Measurements from ENCODE around the gene CWC27.

Gene CWC27

GRCh38 chr5:64958757-64959391 lies 190.1 kb downstream of the CWC27 start:
- CTCF ChIA-PET, result interaction anchor here (0.9 to 2.2 kb wide), 4 partner anchors 10 to 525 kb away, joined by 3 to 12 read pairs (median 6); partner anchors contain the start of gene ADAMTS6
- H3K4me1 ChIP-seq (ENCODE audit: control extremely low read depth in 1 of 4, control insufficient read depth in 4 of 4, insufficient read depth in 4 of 4, low read length in 3 of 4), result no peaks in the 10 kb centered on the region
- H3K4me3 ChIP-seq (ENCODE audit: control insufficient read depth in 1 of 7, extremely low read depth in 1 of 7, insufficient read depth in 4 of 7, low read depth in 2 of 7, low read length in 6 of 7), result no peak overlapping the region
- DNase-seq, result peak; percentile 31 to 65 (median 64)
- no peak overlapping the region for H3K27ac ChIP-seq (ENCODE audit: insufficient read depth in 1 of 2, low read depth in 1 of 2, low read length in 2 of 2, poor library complexity in 1 of 2, severe bottlenecking in 2 of 2)
- no peaks in the 10 kb centered on the region for H3K36me3 ChIP-seq (ENCODE audit: control insufficient read depth in 4 of 4, insufficient read depth in 4 of 4, low read length in 3 of 4)
- H3K9me3 ChIP-seq (ENCODE audit: control extremely low read depth in 1 of 5, control insufficient read depth in 4 of 5, insufficient read depth in 2 of 5, low read depth in 1 of 5, low read length in 4 of 5), result peaks cover 0 to 13% (median 2%) of the 10 kb centered on the region in 5 experiments
- H3K27me3 ChIP-seq (replicated peaks in 2 of 5; ENCODE audit: control insufficient read depth in 4 of 5, insufficient read depth in 5 of 5, low read length in 4 of 5), result no peaks in the 10 kb centered on the region
- POLR2A ChIA-PET, result no interaction called here

GRCh38 chr5:64963278-64963677 lies 194.5 kb downstream of the CWC27 start:
- H3K4me1 ChIP-seq (ENCODE audit: control extremely low read depth in 1 of 4, control insufficient read depth in 4 of 4, insufficient read depth in 4 of 4, low read length in 3 of 4), result no peaks in the 10 kb centered on the region
- no peaks in the 10 kb centered on the region for H3K27me3 ChIP-seq (replicated peaks in 2 of 5; ENCODE audit: control insufficient read depth in 4 of 5, insufficient read depth in 5 of 5, low read length in 4 of 5)
- ChIA-PET CTCF (interaction anchor here (1.4 kb wide), 1 partner anchor 520 kb away, joined by 3 read pairs; no protein-coding TSS in a partner anchor), POLR2A (no interaction called here)
- no peaks in the 10 kb centered on the region for H3K36me3 ChIP-seq (ENCODE audit: control insufficient read depth in 4 of 4, insufficient read depth in 4 of 4, low read length in 3 of 4)
- H3K4me3 ChIP-seq (ENCODE audit: control insufficient read depth in 1 of 7, extremely low read depth in 1 of 7, insufficient read depth in 4 of 7, low read depth in 2 of 7, low read length in 6 of 7), result no peak overlapping the region
- peaks cover 0 to 15% (median 2%) of the 10 kb centered on the region in 5 experiments for H3K9me3 ChIP-seq (ENCODE audit: control extremely low read depth in 1 of 5, control insufficient read depth in 4 of 5, insufficient read depth in 2 of 5, low read depth in 1 of 5, low read length in 4 of 5)
- no peak overlapping the region for H3K27ac ChIP-seq (ENCODE audit: insufficient read depth in 1 of 2, low read depth in 1 of 2, low read length in 2 of 2, poor library complexity in 1 of 2, severe bottlenecking in 2 of 2)
- DNase-seq, result no peak
- no CpG with 5 or more reads among the region's 1 CpG for WGBS (ENCODE audit: insufficient coverage)

- no peaks in the 10 kb centered on the region for H3K4me1 ChIP-seq (ENCODE audit: control extremely low read depth in 1 of 4, control insufficient read depth in 4 of 4, insufficient read depth in 4 of 4, low read length in 3 of 4)
- no CpG with 5 or more reads among the region's 1 CpG for WGBS (ENCODE audit: insufficient coverage)
- no peak for DNase-seq
- no peak overlapping the region for H3K27ac ChIP-seq (ENCODE audit: insufficient read depth in 1 of 2, low read depth in 1 of 2, low read length in 2 of 2, poor library complexity in 1 of 2, severe bottlenecking in 2 of 2)
- H3K36me3 ChIP-seq (ENCODE audit: control insufficient read depth in 4 of 4, insufficient read depth in 4 of 4, low read length in 3 of 4), result peaks cover 0 to 16% (median 5%) of the 10 kb centered on the region in 4 experiments
- ChIA-PET CTCF (interaction anchor here (1.4 kb wide), 1 partner anchor 9 kb away, joined by 3 read pairs; no protein-coding TSS in a partner anchor), POLR2A (no interaction called here)
- no peak overlapping the region for H3K4me3 ChIP-seq (ENCODE audit: control insufficient read depth in 1 of 7, extremely low read depth in 1 of 7, insufficient read depth in 4 of 7, low read depth in 2 of 7, low read length in 6 of 7)
- peaks cover 0 to 4% (median 1%) of the 10 kb centered on the region in 5 experiments for H3K9me3 ChIP-seq (ENCODE audit: control extremely low read depth in 1 of 5, control insufficient read depth in 4 of 5, insufficient read depth in 2 of 5, low read depth in 1 of 5, low read length in 4 of 5)
- no peaks in the 10 kb centered on the region for H3K27me3 ChIP-seq (replicated peaks in 2 of 5; ENCODE audit: control insufficient read depth in 4 of 5, insufficient read depth in 5 of 5, low read length in 4 of 5)
These were observed 199.9 kb downstream of the CWC27 start for GRCh38 chr5:64968591-64969110.

- peaks cover 0 to 1% (median 0%) of the 10 kb centered on the region in 5 experiments for H3K9me3 ChIP-seq (ENCODE audit: control extremely low read depth in 1 of 5, control insufficient read depth in 4 of 5, insufficient read depth in 2 of 5, low read depth in 1 of 5, low read length in 4 of 5)
- WGBS (ENCODE audit: insufficient coverage), result 100% methylated on average over 5 of the region's 5 CpGs
- no peaks in the 10 kb centered on the region for H3K4me1 ChIP-seq (ENCODE audit: control extremely low read depth in 1 of 4, control insufficient read depth in 4 of 4, insufficient read depth in 4 of 4, low read length in 3 of 4)
- POLR2A ChIA-PET, result no interaction called here
- no peak overlapping the region for H3K4me3 ChIP-seq (ENCODE audit: control insufficient read depth in 1 of 7, extremely low read depth in 1 of 7, insufficient read depth in 4 of 7, low read depth in 2 of 7, low read length in 6 of 7)
- H3K36me3 ChIP-seq (ENCODE audit: control insufficient read depth in 4 of 4, insufficient read depth in 4 of 4, low read length in 3 of 4), result peaks cover 0 to 18% (median 5%) of the 10 kb centered on the region in 4 experiments
- H3K27ac ChIP-seq (ENCODE audit: insufficient read depth in 1 of 2, low read depth in 1 of 2, low read length in 2 of 2, poor library complexity in 1 of 2, severe bottlenecking in 2 of 2), result no peak overlapping the region
- CTCF ChIA-PET, result interaction anchor here (1.4 kb wide), 1 partner anchor 10 kb away, joined by 3 read pairs; no protein-coding TSS in a partner anchor
- DNase-seq, result no peak
- no peaks in the 10 kb centered on the region for H3K27me3 ChIP-seq (replicated peaks in 2 of 5; ENCODE audit: control insufficient read depth in 4 of 5, insufficient read depth in 5 of 5, low read length in 4 of 5)
These were observed 200.8 kb downstream of the CWC27 start for GRCh38 chr5:64969578-64969977.

GRCh38 chr5:64971513-64971912 lies 202.8 kb downstream of the CWC27 start:
- H3K36me3 ChIP-seq (ENCODE audit: control insufficient read depth in 4 of 4, insufficient read depth in 4 of 4, low read length in 3 of 4), result peaks cover 0 to 19% (median 6%) of the 10 kb centered on the region in 4 experiments
- ChIA-PET POLR2A (no interaction called here), CTCF (interaction anchor here (1.0 kb wide), 1 partner anchor 233 kb away, joined by 3 read pairs; no protein-coding TSS in a partner anchor)
- DNase-seq, result no peak
- no peaks in the 10 kb centered on the region for H3K4me1 ChIP-seq (ENCODE audit: control extremely low read depth in 1 of 4, control insufficient read depth in 4 of 4, insufficient read depth in 4 of 4, low read length in 3 of 4)
- H3K9me3 ChIP-seq (ENCODE audit: control extremely low read depth in 1 of 5, control insufficient read depth in 4 of 5, insufficient read depth in 2 of 5, low read depth in 1 of 5, low read length in 4 of 5), result peaks cover 0 to 1% (median 0%) of the 10 kb centered on the region in 5 experiments
- no peak overlapping the region for H3K4me3 ChIP-seq (ENCODE audit: control insufficient read depth in 1 of 7, extremely low read depth in 1 of 7, insufficient read depth in 4 of 7, low read depth in 2 of 7, low read length in 6 of 7)
- no peaks in the 10 kb centered on the region for H3K27me3 ChIP-seq (replicated peaks in 2 of 5; ENCODE audit: control insufficient read depth in 4 of 5, insufficient read depth in 5 of 5, low read length in 4 of 5)
- no CpG with 5 or more reads among the region's 2 CpGs for WGBS (ENCODE audit: insufficient coverage)
- H3K27ac ChIP-seq (ENCODE audit: insufficient read depth in 1 of 2, low read depth in 1 of 2, low read length in 2 of 2, poor library complexity in 1 of 2, severe bottlenecking in 2 of 2), result no peak overlapping the region

GRCh38 chr5:64971990-64972389 lies 203.3 kb downstream of the CWC27 start:
- H3K4me1 ChIP-seq (ENCODE audit: control extremely low read depth in 1 of 4, control insufficient read depth in 4 of 4, insufficient read depth in 4 of 4, low read length in 3 of 4), result no peaks in the 10 kb centered on the region
- H3K4me3 ChIP-seq (ENCODE audit: control insufficient read depth in 1 of 7, extremely low read depth in 1 of 7, insufficient read depth in 4 of 7, low read depth in 2 of 7, low read length in 6 of 7), result no peak overlapping the region
- ChIA-PET CTCF (interaction anchor here (1.0 kb wide), 1 partner anchor 232 kb away, joined by 3 read pairs; no protein-coding TSS in a partner anchor), POLR2A (no interaction called here)
- peaks cover 0 to 21% (median 6%) of the 10 kb centered on the region in 4 experiments for H3K36me3 ChIP-seq (ENCODE audit: control insufficient read depth in 4 of 4, insufficient read depth in 4 of 4, low read length in 3 of 4)
- no peaks in the 10 kb centered on the region for H3K27me3 ChIP-seq (replicated peaks in 2 of 5; ENCODE audit: control insufficient read depth in 4 of 5, insufficient read depth in 5 of 5, low read length in 4 of 5)
- peaks cover 0 to 1% (median 0%) of the 10 kb centered on the region in 5 experiments for H3K9me3 ChIP-seq (ENCODE audit: control extremely low read depth in 1 of 5, control insufficient read depth in 4 of 5, insufficient read depth in 2 of 5, low read depth in 1 of 5, low read length in 4 of 5)
- no peak overlapping the region for H3K27ac ChIP-seq (ENCODE audit: insufficient read depth in 1 of 2, low read depth in 1 of 2, low read length in 2 of 2, poor library complexity in 1 of 2, severe bottlenecking in 2 of 2)
- 100% methylated on average over 2 of the region's 3 CpGs for WGBS (ENCODE audit: insufficient coverage)
- DNase-seq, result no peak

- CTCF ChIA-PET, result interaction anchor here (1.0 kb wide), 1 partner anchor 231 kb away, joined by 3 read pairs; no protein-coding TSS in a partner anchor
- H3K36me3 ChIP-seq (ENCODE audit: control insufficient read depth in 4 of 4, insufficient read depth in 4 of 4, low read length in 3 of 4), result peaks cover 0 to 24% (median 6%) of the 10 kb centered on the region in 4 experiments
- peaks cover 0 to 1% (median 0%) of the 10 kb centered on the region in 5 experiments for H3K9me3 ChIP-seq (ENCODE audit: control extremely low read depth in 1 of 5, control insufficient read depth in 4 of 5, insufficient read depth in 2 of 5, low read depth in 1 of 5, low read length in 4 of 5)
- no peaks in the 10 kb centered on the region for H3K4me1 ChIP-seq (ENCODE audit: control extremely low read depth in 1 of 4, control insufficient read depth in 4 of 4, insufficient read depth in 4 of 4, low read length in 3 of 4)
- no peak overlapping the region for H3K27ac ChIP-seq (ENCODE audit: insufficient read depth in 1 of 2, low read depth in 1 of 2, low read length in 2 of 2, poor library complexity in 1 of 2, severe bottlenecking in 2 of 2)
- H3K27me3 ChIP-seq (replicated peaks in 2 of 5; ENCODE audit: control insufficient read depth in 4 of 5, insufficient read depth in 5 of 5, low read length in 4 of 5), result no peaks in the 10 kb centered on the region
- no peak for DNase-seq
- POLR2A ChIA-PET, result no interaction called here
- H3K4me3 ChIP-seq (ENCODE audit: control insufficient read depth in 1 of 7, extremely low read depth in 1 of 7, insufficient read depth in 4 of 7, low read depth in 2 of 7, low read length in 6 of 7), result no peak overlapping the region
These were observed 203.9 kb downstream of the CWC27 start for GRCh38 chr5:64972591-64972990.
